D341Med (cell line): Measurements from ENCODE around the gene NKX1-2.
"Not testable (repeated sequence)": the region's sequence is repeated elsewhere in the genome, so short reads cannot be mapped to it uniquely, and the experiment has no call there.

Source experiments
- DNase-seq: peaks from one replicate; pipeline ENCODE4 v3.0.0; 2012; ENCODE audit warnings: low spot score

NKX1-2 gene

DNA sequence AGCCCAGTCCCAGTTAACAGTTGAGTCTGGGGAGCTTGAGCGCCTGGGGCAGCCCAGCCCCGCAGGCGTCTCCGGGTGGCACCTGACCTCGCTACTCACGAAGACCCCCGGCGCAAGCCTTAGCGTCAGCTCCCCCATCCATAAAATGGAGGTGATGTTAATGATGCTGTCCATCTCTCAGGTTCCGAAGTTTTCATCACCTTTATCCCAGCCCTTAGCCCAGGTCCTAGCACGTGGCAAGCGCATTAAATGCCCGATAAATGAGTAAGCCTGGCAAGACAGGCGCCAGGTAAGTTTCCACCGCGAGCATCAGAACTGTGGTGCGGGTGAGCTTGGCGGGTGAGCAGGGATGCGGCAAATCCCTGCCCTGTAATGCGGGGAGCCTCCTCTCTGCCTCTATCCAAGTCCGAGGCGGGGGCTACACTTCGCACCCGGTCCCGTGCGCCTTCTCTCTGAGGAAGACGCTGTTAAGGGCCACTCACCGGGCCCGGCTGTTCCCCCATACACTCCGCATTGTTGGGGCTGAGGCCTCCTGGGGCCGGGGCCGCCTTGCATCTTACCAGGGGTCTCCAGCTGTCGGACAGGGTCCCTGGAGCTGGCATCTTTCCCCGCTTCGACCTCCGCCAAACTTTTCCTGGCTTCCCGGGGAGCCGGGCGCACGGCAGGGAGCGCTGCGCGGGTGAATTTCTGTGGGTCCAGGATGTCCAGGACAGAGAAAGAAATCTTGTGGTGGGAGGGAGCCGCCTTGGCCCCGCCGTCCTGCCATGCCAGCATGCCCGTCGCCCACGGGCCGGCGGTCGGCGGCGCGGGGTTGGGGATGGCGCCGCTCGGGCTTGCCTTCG is 444 bp downstream of the NKX1-2 start:
- no peak for DNase-seq

DNA sequence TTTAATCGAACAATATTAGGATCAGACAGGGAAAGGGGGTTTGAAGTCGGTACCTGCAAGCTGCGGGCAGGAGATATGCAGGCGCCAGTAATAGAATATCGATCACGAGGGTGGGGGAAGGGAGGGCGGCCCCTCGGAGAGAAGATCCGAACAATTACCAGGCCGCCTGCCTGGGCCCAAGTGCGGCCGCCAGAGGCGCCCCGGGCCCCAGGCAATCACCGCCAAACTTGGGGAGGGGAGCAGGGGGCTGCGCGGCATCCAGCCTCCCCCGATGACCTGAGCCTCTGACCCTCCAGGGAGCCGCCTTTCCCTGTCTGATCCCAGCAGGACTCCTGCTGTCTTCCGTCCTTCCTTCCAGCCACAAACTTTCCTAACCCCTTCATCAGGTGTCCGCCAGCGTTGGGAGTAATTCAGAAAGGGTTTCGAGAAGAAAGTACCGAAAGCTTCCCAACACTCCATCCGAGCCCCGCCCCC is 1.1 kb downstream of the NKX1-2 start:
- DNase-seq, result peak; percentile 40

DNA sequence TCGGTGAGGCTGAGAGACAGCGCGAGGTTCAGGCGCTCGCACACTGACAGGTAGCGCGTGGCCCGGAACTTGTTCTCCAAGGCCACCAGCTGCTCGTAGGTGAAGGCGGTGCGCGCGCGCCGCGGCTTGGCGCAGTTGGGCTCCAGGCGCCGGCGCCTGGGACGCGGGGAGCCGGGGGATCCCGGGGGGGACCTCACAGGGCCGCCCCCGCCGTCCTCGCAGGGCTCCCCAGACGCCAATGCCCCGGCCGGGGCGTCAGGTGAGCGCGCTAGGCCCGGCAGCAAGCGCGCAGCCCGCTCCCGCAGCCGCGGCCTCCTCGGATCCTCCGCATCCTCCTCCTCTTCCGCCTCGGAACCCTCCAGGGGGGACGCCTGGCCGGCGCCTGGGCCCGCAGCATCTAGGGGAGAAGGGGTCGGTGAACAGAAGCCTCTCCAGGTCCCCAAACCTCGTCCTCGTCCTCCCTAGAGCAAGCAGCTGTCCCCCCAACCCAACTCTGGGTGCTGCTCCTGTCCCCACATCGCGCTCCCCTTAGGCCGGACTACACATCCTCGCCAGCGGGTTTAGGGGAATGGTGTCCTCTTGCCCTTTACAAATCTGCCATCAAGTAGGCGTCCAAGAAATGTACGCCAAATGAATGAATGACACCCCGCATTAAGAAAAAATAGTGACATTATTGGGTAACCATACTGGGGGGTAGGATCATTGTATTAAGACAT is 1.9 kb downstream of the NKX1-2 start:
- DNase-seq, result peak; percentile 35

DNA sequence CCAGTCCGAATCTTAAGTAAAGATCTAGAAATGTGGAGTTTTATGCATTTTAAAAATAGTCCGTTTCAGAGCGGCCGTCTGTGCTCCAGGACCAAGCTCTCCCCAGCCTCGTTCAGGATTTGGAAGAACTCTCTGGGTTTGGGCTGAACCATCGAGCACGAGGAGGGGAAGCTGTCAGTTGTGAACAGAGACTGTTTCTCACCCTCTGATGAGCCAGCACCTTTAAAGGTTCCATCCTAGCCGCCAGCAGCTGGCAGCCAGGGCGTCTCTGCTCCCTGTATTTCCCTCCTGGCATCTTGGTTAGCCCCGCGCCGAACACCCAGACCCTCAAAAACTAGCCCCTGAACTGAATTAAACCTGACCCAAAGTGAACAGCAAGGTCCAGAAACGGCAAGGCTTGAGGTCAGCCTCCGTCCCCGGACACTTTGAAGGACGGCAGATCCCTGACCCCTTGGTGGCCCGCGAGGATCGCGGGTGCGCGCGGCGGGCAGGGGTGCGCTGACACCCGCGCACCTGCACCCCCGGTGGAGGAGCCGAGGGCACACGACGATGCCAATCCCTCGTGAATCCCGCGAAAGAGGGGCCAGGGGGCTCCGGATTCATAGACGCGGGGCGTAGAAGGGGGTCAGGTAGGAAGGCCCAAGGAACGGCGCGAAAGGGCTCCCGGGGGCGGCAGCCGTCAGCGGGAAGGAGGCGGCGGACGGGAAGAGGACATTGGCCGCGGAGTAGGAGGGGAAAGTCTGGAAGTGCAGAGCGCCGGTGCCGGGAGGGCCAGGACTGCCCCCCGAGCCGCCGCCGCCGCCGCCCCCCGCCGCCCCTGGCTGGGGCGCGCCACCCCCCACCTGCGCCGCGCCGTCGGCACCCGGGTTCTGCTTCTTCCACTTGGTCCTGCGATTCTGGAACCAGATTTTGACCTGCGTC is 2.7 kb downstream of the NKX1-2 start:
- DNase-seq, result no peak

DNA sequence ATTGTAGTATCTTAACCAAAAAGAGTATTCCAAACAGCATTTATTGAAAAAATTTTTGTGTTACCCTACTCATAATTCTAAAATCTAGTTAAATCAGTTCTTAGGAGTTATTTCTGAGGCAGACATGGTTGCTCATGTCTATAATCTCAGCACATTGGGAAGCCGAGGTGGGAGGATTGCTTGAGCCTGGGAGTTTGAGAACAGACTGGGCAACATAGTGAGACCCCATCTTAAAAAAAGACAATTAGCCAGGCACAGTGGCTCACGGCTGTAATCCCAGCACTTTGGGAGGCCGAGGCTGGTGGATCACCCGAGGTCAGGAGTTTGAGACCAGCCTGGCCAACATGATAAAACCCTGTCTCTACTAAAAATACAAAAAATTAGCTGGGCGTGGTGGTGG is 8.1 kb downstream of the NKX1-2 start:
- not testable (repeated sequence) for DNase-seq

DNA sequence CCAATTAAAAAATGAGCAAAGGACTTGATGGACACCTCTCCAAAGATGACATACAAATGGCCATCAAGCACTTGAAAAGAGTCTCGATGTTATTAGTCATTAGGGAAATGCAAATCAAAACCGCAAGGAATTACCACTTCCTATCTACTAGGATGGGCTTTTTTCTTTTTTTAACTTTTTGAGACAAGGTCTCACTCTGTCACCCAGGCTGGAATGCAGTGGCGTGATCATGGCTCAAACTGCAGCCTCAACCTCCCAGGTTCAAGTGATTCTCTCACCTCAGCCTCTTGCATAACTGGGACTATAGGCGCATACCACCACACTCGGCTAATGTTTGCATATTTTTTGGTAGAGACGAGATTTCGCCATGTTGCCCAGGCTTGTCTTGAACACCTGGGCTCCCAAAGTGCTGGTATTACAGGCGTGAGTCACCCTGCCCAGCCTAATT is 13.6 kb downstream of the NKX1-2 start:
- no peak for DNase-seq

DNA sequence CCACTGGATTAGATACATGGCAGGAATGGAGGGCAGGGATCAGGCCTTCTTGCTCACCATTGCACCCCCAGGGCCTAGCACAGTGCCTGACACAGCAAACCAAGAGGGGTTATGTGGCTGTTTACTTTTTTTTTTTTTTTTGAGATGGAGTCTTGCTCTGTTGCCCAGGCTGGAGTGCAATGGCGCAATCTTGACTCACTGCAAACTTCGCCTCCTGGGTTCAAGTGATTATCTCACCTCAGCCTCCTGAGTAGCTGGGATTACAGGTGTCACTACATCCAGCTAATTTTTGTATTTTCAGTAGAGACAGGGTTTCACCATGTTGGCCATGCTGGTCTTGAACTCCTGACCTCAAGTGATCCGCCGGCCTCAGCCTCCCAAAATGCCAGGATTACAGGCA is 14.2 kb downstream of the NKX1-2 start:
- DNase-seq, result not testable (repeated sequence)

DNA sequence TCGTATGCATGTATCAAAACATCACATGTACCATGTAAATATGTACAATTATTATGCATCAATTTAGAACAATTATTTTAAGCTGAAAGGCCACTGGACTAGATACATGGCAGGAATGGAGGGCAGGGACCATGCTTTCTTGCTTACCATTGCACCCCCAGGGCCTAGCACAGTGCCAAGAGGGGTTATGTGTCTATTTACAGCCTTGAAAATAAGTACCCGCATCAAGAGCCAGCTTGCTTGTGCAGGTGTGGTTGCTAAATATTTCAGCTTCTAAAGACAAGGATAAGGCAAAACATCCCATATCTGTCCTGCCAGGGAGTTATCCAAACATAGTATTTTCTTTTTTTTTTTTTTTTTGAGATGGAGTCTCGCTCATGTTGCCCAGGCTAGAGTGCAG is 16.4 kb downstream of the NKX1-2 start:
- DNase-seq, result no peak

DNA sequence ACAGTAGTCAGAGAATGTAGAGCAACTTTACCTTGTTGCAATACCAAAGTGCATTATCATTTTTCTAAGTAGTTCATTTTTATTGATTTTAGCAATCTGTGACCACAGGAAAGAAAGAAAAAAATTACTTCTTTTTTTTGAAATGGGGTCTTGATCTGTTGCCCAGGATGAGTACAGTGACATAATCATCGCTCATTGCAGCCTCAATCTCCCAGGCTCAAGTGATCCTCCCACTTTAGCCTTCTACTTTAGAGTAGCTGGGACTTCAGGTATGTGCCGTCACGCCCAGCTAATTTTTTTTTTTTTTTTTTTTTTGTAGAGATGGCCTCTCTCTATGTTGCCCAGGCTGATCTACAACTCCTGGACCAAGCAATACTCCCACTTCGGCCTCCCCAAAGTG is 19.8 kb downstream of the NKX1-2 start:
- no peak for DNase-seq

DNA sequence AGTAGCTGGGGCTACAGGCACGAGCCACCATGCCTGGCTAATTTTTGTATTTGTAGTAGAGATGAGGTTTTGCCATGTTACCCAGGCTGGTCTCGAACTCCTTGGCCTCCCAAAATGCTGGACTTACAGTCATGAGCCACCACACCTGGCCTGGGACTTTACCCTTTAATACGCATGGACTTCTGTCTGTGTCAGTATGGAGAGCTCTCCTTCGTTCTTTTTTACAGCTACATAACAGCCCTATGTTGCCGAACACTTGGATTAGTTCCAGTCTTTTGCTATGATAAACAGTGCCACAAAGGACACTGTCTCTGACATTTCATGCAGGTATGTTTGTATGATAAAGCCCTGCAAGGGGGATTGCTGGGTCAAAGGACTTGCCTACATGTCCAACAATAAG is 20.3 kb downstream of the NKX1-2 start:
- no peak for DNase-seq

DNA sequence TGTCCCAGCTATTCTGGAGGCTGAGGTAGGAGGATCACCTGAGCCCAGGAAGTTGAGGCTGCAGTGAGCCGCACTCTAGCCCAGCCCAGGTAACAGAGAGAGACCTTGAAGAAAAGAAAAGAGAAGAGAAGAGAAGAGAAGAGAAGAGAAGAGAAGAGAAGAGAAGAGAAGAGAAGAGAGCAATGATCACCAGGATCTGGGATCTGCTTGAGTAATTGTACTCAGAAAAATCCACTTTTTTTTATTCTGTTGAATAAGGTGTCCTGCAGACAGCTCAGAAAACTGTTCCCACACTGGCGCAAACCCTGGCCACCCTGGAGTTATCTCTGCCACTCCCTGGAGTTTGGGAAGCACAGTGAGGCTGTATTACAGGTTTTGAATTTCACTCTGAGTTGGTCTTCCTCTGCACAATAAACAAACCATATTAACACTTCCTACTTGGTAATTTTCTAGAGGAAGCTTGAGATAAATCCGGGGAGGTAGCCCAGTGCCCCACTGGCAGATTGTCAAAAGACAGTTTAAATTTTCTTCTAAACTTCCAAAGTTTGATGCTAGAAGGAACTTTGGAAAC is 21.5 kb downstream of the NKX1-2 start:
- DNase-seq, result no peak

DNA sequence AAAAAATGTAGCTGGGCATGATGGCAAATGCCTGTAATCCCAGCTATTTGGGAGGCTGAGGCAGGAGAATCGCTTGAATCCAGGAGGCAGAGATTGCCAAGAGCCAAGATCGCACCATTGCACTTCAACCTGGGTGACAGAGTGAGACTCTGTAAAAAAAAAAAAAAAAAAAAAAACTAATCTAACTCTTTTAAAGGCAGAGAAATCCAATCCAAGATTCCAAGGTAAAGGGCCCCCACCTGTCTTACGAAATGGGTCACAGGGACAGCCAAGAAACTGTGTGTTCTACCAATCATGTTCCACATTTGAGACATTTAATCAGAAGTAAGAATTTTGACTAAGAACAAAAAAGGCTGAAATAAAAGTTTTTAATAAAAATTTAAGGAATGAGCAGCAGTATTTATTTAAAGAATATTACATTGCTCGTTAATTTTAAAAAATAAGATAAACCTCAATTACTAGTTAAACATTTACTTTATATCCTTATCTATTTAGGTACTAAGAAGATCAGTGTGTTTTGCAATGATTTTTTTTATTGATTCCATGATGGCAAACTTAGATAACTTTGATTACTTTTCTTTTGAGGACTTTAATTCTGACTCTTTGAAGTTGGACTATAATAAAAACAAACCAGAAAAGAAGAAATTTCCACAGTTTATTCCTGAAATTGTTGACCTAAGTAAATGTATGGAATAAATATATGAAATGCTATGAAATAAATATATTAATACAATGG is 24.4 kb downstream of the NKX1-2 start:
- no peak for DNase-seq

DNA sequence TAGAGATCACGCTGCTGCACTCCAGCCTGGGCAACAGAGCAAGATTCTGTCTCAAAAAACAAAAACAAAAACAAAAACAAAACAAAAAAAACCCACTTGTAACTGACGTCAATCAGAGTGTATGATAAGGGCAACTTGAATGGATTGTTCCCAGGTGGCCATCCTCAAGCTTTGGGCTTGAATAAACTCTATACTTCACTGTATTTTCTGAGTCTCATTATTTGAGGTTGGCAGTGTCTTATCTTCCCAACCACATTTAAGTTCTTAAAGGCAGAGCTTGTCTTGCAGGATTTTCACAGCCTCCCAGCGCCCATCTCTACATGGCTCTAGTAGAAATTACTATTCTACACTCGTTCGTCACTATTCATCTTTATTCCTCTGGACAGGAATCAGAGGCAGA is 26.0 kb downstream of the NKX1-2 start:
- no peak for DNase-seq

DNA sequence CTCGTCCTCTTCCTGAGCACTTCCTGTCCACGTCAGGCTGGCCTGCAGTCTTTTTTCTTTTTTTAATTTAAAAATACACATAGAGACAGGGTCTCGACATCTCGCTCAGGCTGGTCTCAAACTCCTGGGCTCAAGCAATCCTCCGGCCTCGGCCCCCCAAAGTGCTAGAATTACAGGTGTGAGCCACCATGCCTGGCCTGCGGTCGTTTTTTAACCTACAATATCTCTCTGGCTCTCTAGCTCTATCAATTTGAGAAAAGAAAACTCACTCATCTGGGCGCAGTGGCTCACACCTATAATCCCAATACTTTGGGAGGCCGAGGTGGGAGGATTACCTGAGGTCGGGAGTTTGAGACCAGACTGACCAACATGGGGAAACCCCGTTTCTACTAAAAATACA is 27.1 kb downstream of the NKX1-2 start:
- DNase-seq, result no peak

DNA sequence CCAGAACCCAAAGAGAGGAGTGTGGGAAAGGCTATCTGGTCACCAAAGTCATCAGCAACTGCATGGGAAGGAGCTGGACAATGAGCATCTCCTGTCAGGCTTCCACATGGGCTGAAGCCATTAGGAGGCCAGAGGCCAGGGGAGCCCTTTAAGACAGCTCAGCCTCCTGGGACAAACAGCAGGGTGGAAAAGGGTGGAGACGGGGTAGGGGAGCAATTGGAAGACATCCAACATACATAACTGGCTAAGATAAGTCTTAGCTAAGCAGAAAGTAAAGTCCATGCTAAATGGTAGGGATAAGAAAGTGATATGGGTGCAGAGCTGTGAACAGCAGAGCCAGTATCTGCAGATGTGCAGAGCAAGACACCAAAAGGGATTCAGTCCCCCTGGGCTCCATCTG is 29.6 kb downstream of the NKX1-2 start:
- DNase-seq, result no peak

DNA sequence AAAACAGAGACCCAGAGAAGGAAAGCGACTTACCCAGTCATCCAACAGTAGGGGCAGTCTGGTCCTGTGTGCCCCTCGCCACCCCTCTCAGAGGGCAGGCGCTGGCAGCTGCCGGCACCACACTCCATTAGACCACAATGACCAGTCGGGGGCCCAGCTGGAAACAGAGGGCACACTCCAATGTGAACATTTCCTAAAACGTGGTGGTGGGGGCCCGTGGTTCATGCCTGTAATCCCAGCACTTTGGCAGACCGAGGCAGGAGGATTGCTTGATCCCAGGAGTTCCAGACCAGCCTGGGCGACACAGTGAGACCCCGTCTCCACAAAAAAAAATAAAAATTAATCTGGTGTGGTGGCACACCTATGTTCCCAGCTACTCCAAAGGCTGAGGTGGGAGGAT is 30.2 kb downstream of the NKX1-2 start:
- DNase-seq, result no peak

DNA sequence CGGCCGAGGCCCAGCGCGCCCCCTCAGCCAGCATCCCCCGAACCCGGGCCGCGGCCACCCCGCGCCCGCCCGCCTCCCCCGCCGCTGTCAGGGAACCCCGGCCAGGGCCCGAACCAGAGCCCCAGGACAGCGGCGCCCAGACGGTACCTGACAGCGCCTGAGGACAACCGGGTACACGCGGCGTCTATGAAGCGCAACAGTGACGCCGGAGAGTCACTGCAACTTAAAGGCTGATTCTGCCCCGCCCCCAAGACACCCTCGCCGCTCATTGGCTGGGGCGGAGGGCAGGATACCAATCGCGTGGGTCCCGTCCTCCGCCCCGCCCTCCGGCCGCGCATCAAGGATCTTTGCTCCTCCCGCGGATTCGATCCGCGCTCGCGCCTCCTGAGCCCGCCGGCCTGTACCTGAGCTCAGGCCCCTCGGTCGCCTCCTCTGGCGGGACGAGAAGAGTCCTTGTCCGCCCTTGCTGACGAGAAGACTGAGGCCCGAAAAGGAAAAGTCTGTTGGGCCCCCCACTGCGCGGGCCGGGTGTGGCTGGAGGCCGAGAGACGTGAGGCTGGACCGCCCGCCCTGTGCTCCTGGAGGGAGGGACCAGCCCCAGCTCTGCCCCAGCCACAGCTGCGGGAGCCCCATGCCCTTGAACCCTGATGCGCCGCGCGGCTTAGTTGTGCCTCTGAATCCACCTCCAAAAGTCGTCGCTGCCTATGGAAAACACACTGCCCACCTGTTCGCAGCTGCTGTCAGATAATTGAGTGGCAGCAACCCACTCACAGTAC is 30.9 kb downstream of the NKX1-2 start, which contains the start of gene OAT:
Gene OAT (minus strand): TSS at position 198 of the 776 bp plus-strand sequence. CDS start 6,752 bp downstream, outside the sequence.
- peak; percentile 94 for DNase-seq

DNA sequence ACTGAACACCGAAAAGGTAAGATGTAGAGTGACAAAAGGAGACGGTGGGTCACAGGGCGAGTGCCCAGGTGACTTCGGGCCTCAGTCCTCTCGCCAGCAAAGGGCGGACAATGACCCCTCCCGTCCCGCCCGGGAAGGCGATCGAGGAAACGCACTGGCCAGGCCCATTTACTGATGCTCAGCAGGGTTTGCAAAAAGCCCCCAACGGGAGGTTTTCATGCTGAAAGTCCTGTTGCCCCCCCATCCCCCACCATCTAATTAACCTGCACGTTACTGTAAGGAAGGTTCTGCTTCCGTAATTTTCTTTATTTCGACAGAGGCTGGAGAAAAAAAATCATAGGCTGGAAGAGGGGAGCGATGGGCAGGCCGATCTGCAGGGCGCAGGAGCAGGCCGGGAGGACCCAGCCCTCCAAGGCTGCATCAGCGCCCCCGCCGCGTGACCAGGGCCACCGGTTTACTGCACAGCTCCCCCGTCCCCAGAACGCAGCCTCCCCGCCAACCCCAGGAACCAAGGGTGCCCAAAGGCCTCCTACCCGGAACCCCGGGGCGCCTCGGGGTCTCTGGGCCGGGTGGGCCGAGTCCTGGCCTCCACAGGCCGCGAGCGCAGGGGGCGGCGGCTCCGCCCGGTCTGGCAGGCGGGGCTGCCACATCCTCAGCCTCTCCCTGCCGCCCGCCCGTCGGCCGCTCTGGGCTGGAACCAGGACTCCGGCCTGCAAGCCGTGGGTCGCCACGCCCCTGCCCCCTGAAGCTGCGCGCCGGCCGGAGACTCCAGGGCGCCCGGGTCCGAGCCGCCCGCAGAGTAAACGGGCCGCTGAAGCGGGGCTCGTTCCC is 31.7 kb downstream of the NKX1-2 start:
- peak; percentile 72 for DNase-seq

DNA sequence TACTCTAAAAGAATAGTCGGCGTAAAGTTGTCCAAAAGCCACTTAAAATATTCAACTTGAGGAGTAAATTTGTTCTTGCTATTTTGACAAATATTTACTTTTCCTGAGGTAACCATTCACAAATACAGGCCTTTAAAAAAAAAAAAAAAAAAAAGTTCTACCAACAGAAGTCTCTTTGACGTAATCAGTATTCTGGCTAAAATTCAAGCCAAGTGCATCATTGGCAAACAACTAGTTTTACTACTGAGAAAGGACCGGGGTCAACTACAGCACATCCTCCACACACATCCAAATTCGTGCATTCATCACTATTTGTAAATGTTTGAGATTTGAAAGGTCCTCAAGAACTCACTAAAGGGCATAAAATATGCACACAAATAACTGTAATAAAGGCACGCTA is 33.1 kb downstream of the NKX1-2 start:
- DNase-seq, result no peak
